ENCODE results near the gene CLEC12A. TPM values are rescaled to one million over a fixed set of nuclear protein-coding genes. Genes with fewer than 3 reads are reported as not detected.

CLEC12A gene
- not detected in 2 replicates for total RNA-seq (ENCODE audit: low replicate concordance)

DNA sequence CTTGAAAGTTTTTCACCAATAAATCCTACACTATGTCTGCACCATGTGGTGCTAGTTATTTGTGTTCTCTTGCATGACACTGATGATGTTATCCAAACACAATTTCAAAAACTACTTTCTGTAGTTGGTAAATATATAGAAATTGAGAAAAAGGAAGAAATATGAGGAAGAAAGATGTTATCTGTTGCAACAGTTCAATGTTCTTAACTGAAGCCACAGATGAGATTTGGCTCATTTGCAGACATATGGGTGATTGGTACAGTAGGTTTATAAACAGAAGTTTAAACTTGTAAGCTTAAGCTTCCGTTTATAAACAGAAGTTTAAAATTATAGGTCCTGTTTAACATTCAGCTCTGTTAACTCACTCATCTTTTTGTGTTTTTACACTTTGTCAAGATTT is at the start of gene CLEC12A:
TSS of gene CLEC12A (plus strand) at position 229 of the 400 bp plus-strand sequence. CDS start 188 bp downstream, outside the sequence.

DNA sequence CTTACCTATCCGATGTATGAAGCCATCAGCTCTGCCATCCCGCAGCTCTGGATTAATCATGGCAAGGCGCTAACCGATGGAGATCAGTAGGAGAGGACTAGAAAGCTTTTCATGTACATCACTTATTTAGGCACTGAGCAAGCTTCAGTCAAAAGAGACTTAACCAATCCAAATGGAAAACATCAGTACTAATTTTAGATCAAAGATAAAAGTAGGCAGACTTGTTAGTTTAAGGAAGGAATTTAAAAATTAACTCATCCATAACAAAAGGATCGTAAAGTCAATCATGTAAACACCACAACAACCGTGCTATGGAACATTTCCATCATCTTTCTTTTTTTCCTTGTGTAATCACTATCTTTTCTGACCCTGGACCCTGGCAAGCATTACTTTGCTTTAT is 38.9 kb upstream of the CLEC12A start, which contains the start of gene CLEC2A:
TSS of gene CLEC2A (minus strand) at position 101 of the 400 bp plus-strand sequence. CDS start at position 60, 41 bp downstream.

GRCh38 chr12:9999016-9999415 is 27.8 kb downstream of the CLEC12A start, which contains the start of gene CLEC1B:
TSS of gene CLEC1B (minus strand) at chr12:9999121. CDS start at chr12:9999100, 21 bp downstream.

DNA sequence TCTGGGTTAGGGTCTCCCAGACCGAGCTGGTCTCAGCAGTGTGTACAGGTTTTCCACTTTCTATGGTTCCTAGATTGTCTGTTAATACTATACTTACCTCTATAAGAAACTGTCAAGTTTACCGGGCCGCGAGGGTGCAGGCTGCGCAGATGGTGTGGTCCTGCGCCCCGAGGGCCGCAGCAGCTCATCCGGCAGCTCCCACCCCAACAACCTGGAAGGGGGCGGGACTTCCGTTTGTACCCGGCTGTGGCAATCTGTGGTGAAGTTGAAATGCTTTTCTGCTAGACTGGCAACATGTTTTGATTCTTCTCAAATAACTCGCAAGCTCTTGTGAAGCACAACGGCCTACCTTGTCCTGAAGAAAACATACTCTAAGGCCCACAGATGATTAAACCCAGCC is 59.2 kb downstream of the CLEC12A start, which contains the start of gene CLEC9A:
TSS of gene CLEC9A (plus strand) at position 237 of the 400 bp plus-strand sequence. CDS start 22,006 bp downstream, outside the sequence.

Other genes with a start within 250 kb of the CLEC12A start
- not detected in 2 replicates for gene CLECL1, start 238.3 kb upstream of the CLEC12A start, total RNA-seq (ENCODE audit: low replicate concordance)
- under 0.01 TPM in 1 of 2 replicates, not detected in the other for gene CD69, start 210.5 kb upstream of the CLEC12A start, total RNA-seq (ENCODE audit: low replicate concordance)
- gene KLRF1, start 143.9 kb upstream of the CLEC12A start, total RNA-seq (ENCODE audit: low replicate concordance) = not detected in 2 replicates
- gene CLEC2B, start 102.1 kb upstream of the CLEC12A start, total RNA-seq (ENCODE audit: low replicate concordance) = 2.3 and 206 TPM in 2 replicates
- not detected in 2 replicates for gene KLRF2, start 89.9 kb upstream of the CLEC12A start, total RNA-seq (ENCODE audit: low replicate concordance)
- gene CLEC2A, start 39.0 kb upstream of the CLEC12A start, total RNA-seq (ENCODE audit: low replicate concordance) = 5.6 TPM in 1 of 2 replicates, not detected in the other
- gene CLEC1B, start 27.7 kb downstream of the CLEC12A start, total RNA-seq (ENCODE audit: low replicate concordance) = not detected in 2 replicates
- gene CLEC12B, start 39.2 kb downstream of the CLEC12A start, total RNA-seq (ENCODE audit: low replicate concordance) = 0.15 TPM in 1 of 2 replicates, not detected in the other
- not detected in 2 replicates for gene CLEC9A, start 59.3 kb downstream of the CLEC12A start, total RNA-seq (ENCODE audit: low replicate concordance)
- gene CLEC1A, start 127.6 kb downstream of the CLEC12A start, total RNA-seq (ENCODE audit: low replicate concordance) = 0.12 TPM in 1 of 2 replicates, not detected in the other
- gene CLEC7A, start 158.8 kb downstream of the CLEC12A start, total RNA-seq (ENCODE audit: low replicate concordance) = not detected in 2 replicates
- gene OLR1, start 200.7 kb downstream of the CLEC12A start, total RNA-seq (ENCODE audit: low replicate concordance) = not detected in 2 replicates
- gene TMEM52B, start 207.6 kb downstream of the CLEC12A start, total RNA-seq (ENCODE audit: low replicate concordance) = not detected in 2 replicates
- 44.0 and 72.3 TPM in 2 replicates for gene GABARAPL1, start 241.5 kb downstream of the CLEC12A start, total RNA-seq (ENCODE audit: low replicate concordance)

All from smooth muscle cell of the coronary artery (primary cell).